ENCODE data around the gene COL25A1.
A peak's percentile ranks its signal among the peaks of the same experiment; 100 is the strongest.

COL25A1 gene

DNA sequence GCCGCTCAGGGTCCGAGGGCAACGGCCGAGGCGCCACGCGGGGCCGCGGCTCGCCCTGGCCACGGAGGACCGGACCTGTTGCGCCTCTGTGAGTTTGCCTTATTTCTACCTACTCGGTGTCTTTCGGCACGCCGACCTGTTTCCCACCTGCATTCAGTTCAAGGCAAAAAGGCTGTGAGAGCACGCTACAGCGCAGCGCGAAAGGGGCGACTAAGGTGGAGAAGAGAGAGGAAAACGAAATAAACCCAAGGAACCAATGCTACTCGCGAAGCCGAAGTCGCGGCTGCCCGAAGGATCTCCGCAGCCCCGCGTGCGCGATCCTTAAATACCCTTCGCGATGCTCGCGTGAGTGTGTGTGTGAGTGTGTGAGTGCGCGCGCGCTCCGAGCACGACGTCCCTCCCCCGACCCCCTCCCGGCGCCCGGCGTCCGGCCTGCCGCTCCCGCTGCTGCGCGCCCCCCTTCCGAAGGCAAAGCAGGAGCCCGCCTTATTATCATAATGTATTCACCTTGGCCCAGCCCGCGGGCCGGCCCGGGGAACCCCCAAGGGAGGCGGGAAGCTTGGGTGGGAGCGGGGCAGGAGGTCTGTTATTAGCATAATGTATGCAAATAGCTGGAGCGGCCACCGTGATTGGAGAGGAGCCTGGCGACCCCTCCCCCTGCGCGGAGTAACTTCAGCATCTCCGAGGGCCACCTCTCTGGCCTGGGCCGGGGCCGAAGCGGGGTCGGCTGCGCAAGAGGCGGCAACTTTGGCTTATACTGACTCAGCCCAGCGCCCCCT lies at the start of gene COL25A1:
TSS of gene COL25A1 (minus strand) at position 298 of the 779 bp plus-strand sequence.
- DNase-seq (ENCODE audit: low spot score): peak; percentile 48

DNA sequence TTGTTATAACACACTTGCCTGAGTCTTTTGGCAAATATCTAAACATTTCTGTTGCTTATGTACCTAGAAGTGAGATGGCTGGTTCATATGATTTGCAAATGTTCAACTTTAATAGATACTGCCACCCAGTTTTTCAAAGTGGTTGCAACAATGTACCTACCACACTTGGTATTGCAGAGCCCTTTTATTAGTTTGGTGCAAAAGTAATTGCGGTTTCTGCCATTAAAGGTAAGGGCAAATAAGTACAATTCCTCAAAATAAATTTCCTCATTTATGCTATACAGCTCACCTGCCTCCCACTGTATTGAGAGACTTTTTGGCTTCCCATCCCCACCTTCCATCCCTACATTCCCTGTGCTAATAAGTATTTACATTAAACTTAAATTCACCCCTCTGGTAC lies 47.7 kb upstream of the COL25A1 start:
- DNase-seq (ENCODE audit: low spot score): no peak

GRCh38 chr4:109334129-109335105 lies 32.0 kb upstream of the COL25A1 start:
- no peak for DNase-seq (ENCODE audit: low spot score)

GRCh38 chr4:109332926-109333464 lies 30.5 kb upstream of the COL25A1 start:
- no peak for DNase-seq (ENCODE audit: low spot score)

DNA sequence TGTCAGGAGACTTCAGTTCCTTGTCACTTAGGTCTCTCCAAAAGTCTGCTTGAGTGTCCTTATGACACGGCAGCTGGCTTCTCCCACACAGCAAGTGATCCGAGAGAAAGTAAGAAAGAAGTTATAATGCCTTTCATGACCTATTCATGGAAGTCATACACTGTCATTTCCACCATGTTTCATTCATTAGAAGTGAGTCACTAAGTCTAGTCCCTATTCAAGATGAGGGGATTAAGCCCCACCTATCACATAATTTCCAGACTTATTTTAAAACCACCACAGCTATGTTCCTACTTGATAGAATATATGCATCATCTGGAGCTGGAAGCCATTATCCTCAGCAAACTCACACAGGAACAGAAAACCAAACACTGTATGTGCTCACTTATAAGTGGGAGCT lies 25.2 kb upstream of the COL25A1 start:
- no peak for DNase-seq (ENCODE audit: low spot score)

DNA sequence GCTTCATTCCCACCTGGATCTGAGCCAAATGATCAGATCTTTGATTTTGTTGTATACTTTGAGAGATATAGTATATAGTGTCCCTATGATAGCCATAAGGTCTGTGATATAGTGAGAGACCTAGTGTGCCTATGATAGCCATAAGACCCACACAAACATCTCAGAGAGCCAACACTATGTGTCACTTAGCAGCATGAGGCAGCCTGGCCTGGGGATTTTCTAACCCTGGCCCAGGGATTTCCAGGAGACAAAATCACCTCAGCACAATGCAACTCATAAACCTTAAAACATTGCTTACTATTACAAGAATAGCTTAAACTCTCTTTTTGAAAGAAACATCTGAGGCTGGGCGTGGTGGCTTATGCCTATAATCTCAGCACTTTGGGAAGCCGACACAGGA lies 23.2 kb upstream of the COL25A1 start:
- no peak for DNase-seq (ENCODE audit: low spot score)

GRCh38 chr4:109323348-109323747 lies 20.9 kb upstream of the COL25A1 start:
- no peak for DNase-seq (ENCODE audit: low spot score)

DNA sequence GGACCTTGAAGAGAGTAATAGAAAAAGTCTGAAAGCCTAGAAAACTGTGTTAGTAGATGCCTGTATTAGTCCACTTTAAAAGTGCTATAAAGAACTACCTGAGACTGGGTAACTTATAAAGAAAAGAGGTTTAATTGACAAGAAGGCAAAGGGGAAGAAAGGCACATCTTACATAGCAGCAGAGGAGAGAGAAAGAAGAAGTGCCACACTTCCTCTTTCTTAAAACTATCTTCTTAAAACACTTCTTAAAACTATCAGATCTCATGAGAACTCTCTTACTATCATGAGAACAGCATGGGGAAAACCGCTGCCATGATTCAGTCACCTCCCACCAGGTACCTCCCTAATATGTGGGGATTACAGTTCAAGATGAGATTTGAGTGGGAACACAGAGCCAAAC lies 18.8 kb upstream of the COL25A1 start:
- DNase-seq (ENCODE audit: low spot score): no peak

DNA sequence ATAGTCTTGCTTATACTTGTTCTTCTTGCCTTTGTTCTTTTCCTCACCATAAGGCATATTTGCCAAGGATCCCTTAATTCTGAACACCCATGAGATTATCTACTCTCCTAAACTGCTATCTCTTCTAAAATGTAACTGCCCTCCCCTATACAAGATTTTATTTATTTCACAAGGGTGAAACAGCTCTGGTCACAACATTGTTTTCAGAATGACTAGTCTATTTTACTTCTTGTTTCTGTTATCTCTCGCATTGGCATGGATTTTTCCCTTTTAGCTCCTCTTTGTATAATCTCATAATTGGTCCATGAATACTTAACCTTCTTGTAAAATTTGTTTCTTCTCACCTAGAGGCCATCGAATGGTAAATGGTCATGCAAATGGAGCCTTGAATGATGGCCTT lies 17.2 kb upstream of the COL25A1 start:
- no peak for DNase-seq (ENCODE audit: low spot score)

- DNase-seq (ENCODE audit: low spot score): no peak
Measured at GRCh38 chr4:109319156-109319555, 16.7 kb upstream of the COL25A1 start.

GRCh38 chr4:109315818-109316217 lies 13.4 kb upstream of the COL25A1 start:
- DNase-seq (ENCODE audit: low spot score): no peak

DNA sequence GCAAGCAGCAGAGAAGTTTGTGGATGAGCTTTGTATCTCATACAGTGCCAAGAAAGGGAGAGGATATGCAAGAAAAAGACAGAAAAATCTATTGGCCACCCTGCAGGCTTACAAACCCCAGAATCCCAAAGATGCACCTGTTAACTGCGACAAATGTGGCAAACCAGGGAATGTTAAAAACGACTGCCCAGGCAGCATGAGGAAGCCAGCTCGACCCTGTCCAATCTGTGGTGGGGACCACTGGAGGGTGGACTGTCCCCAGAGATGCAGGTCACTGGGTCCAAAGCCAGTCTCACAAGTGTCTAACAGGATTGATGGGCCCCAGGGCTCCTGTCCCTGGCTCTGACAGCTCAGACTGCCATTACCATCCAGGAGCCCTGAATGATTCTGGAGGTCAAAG lies 12.9 kb upstream of the COL25A1 start:
- no peak for DNase-seq (ENCODE audit: low spot score)

DNA sequence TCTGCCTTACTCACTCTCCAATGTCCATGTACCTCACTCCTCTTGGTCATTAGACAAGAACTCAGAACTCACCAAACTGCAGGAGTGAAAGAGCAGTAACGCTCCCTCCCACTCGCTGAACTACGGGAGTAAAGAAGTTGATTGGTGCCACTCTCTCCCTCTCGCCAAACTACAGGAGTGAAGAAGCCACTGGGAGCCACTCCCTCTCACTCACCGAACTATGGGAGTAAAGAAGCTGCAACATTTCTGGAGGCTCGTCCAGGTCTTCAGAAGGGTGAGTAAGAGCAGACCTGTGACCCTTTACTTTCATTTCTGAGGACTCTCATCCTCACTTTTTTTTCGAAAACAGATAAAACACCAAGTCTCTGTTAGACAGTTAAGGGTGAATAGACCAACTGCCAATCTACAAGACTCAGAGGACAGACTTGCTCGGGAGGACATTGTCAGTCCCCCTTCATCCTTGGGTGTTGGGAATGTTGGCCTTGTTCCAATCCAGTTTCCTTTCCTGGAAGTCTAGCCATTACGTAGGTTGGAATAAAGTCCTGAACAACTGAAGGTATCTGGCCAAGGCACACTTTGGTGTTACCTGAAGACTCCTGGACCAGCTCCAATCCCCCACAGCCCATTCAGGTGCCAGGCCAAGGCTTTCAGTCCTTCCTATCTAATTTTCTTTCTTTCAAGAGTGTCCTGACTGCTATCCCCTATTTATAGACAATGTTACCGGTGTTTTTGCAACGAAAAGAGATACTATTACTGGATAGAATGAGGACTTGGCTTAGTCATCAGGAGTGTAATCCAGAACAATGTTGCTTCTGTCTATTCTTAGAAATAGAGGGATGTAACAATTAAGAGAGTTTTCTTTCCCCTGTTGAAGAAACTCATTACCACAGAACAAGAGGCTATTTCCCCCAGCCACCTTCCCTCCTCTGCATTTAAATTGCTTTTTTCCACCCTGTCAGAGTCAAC lies 11.0 kb upstream of the COL25A1 start:
- DNase-seq (ENCODE audit: low spot score): no peak

DNA sequence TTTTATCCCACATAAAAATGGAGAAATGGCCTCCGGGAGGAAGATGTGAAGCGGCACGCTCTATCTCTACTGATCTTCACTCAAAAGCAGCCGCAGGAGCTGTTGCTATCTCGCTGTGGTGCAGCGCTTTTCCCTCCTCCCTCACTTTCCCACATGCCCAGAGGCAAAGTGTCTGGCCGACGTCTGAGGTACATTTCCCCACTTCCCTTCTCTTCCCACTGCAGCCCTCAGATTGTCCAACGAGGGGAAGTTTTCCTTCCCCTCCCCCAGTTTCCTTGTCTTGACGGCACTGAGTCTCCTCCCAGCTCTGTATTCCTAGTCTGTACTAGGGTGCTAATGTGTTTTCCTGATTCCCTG lies 660 bp upstream of the COL25A1 start:
- peak; percentile 22 for DNase-seq (ENCODE audit: low spot score)

DNA sequence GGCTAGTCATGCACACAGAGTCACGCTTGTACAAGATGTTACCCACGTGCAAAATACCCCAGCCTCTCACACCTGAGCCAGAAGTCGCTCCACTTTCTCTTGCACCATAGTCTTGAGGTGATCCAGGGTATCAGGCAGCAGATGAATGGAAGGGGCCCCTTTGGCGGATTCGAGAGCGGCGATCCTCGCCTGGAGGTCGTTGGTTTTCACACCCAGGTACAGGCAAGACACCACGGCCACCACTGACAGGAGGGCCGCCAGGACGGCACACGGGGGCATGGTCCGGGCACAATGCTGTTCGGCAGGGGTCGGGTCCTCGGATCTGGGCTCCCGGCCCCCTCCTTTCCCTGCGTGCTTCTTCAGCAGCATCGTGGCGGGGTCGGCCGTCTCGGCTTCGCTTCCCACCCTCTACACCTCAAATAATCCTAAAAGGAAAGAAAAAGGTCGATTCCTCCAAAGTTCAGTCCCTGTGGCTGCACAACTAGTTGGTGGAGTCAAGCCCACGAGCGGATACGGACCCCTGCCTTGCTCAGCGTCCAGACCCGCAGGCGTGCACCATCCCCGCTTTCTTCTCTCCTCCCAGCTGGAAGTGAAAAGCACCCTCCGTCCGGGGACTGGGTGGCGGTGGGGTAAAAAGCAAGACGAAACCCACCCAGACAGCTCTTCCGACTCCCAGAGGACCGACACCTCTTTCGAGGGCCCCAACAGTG lies 652 bp downstream of the COL25A1 start:
- peak; percentile 10 for DNase-seq (ENCODE audit: low spot score)

GRCh38 chr4:109298279-109299010 lies 4.0 kb downstream of the COL25A1 start:
- DNase-seq (ENCODE audit: low spot score): no peak

DNA sequence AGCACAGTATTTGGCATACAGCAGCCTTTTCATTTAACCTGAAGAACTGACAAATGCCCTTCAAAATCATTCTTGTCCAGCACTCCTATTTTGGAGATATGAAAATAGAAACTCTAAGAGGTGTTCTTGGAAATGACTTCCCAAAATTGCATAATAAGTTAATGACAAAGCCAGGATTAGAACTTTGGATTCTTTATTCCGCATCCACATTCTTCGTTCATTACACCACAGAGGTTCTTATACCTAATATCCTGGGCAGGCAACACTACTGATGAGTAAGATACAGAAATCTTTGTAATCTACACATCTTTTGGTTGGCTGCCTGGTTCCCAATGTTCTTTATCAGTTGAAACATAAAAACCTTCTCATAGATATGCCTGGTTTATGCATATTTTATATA lies 5.9 kb downstream of the COL25A1 start:
- no peak for DNase-seq (ENCODE audit: low spot score)

DNA sequence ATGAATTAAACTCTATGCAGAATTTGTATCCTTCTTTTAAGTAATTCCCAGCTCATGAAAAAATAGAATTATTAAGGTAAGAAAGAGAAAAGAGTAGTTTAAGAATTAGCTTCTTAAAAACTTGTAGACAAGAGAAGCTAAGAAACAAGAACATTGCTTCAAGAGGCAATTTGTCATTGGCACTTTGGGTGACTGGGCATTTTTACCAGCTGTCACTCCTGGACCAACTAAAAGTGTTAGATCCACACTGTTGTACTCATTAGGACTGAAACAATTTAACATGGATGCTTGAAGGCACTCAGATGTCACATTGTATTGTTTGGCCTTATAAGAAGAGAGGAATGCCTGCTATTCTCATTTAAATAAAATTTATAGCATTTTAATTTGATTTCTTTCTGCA lies 7.4 kb downstream of the COL25A1 start:
- DNase-seq (ENCODE audit: low spot score): no peak

GRCh38 chr4:109294468-109295020 lies 7.9 kb downstream of the COL25A1 start:
- no peak for DNase-seq (ENCODE audit: low spot score)

GRCh38 chr4:109294006-109294405 lies 8.5 kb downstream of the COL25A1 start:
- DNase-seq (ENCODE audit: low spot score): no peak
